NCI-H1092 treated with DMSO at 0.1 percent for 48 hours (cell line): ENCODE results near the gene SPTLC3.
A peak's percentile ranks its signal among the peaks of the same experiment; 100 is the strongest.

ENCODE experiments used
- DNase-seq: peaks from one replicate; lab custom pipeline; 2025; lab: John Stamatoyannopoulos, UW

Gene SPTLC3

GRCh38 chr20:13140775-13141174 is 132.0 kb downstream of the SPTLC3 start:
- no peak for DNase-seq

GRCh38 chr20:13141546-13141945 is 132.8 kb downstream of the SPTLC3 start:
- DNase-seq, result peak; percentile 15

- no peak for DNase-seq
These were observed 133.4 kb downstream of the SPTLC3 start for GRCh38 chr20:13142143-13142542.

GRCh38 chr20:13147071-13147963 is 138.5 kb downstream of the SPTLC3 start:
- DNase-seq, result no peak

GRCh38 chr20:13147971-13148370 is 139.2 kb downstream of the SPTLC3 start:
- DNase-seq, result no peak

GRCh38 chr20:13148402-13148801 is 139.6 kb downstream of the SPTLC3 start:
- no peak for DNase-seq

- no peak for DNase-seq
These were observed 140.2 kb downstream of the SPTLC3 start for GRCh38 chr20:13148961-13149360.

- no peak for DNase-seq
These were observed 140.8 kb downstream of the SPTLC3 start for GRCh38 chr20:13149371-13150105.

- DNase-seq, result peak; percentile 16
These were observed 149.6 kb downstream of the SPTLC3 start for GRCh38 chr20:13158369-13158768.

GRCh38 chr20:13159889-13160288 is 151.1 kb downstream of the SPTLC3 start:
- DNase-seq, result no peak

- DNase-seq, result no peak
These were observed 156.4 kb downstream of the SPTLC3 start for GRCh38 chr20:13165203-13165602.

- DNase-seq, result no peak
These were observed 157.2 kb downstream of the SPTLC3 start for GRCh38 chr20:13166011-13166410.

GRCh38 chr20:13166437-13166836 is 157.7 kb downstream of the SPTLC3 start:
- no peak for DNase-seq

- no peak for DNase-seq
These were observed 160.3 kb downstream of the SPTLC3 start for GRCh38 chr20:13169086-13169485.

- no peak for DNase-seq
These were observed 162.0 kb downstream of the SPTLC3 start for GRCh38 chr20:13170771-13171170.

- DNase-seq, result no peak
These were observed 164.4 kb downstream of the SPTLC3 start for GRCh38 chr20:13173201-13173600.

- DNase-seq, result no peak
These were observed 165.6 kb downstream of the SPTLC3 start for GRCh38 chr20:13174402-13174801.

GRCh38 chr20:13180986-13181889 is 172.5 kb downstream of the SPTLC3 start:
- DNase-seq, result no peak

GRCh38 chr20:13183005-13183404 is 174.2 kb downstream of the SPTLC3 start:
- DNase-seq, result no peak

GRCh38 chr20:13186043-13186774 is 177.4 kb downstream of the SPTLC3 start:
- no peak for DNase-seq

- DNase-seq, result no peak
These were observed 179.1 kb downstream of the SPTLC3 start for GRCh38 chr20:13187899-13188298.
